ENCODE results near the gene MOB2. TPM values are rescaled to one million over a fixed set of nuclear protein-coding genes. Genes with fewer than 3 reads are reported as not detected.

The MOB2 gene
- total RNA-seq, 4 donors from 2014 or later = 34.7 to 50.4 (median 40.5) TPM

DNA sequence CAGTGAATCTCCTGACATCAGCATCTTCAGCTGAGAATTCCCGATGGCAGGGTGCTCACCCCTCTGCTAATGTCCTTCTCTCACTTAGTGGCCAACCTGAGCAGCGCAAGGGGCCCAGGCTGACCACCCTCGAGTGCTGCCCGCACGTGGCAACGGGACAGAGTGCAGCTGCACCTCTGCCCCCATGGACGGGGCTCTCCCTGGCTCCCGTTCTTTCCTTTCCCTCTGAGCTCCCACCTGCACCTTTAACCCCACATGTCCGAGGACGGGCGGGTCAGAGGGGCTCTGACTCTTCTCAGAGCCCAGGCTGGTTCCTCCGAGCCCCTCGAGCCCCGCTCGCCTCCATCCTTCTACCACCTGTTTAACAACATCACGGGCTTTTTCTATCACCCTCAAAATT, 19.8 kb downstream of the MOB2 start:
- TF ChIP-seq, protein P1, sequence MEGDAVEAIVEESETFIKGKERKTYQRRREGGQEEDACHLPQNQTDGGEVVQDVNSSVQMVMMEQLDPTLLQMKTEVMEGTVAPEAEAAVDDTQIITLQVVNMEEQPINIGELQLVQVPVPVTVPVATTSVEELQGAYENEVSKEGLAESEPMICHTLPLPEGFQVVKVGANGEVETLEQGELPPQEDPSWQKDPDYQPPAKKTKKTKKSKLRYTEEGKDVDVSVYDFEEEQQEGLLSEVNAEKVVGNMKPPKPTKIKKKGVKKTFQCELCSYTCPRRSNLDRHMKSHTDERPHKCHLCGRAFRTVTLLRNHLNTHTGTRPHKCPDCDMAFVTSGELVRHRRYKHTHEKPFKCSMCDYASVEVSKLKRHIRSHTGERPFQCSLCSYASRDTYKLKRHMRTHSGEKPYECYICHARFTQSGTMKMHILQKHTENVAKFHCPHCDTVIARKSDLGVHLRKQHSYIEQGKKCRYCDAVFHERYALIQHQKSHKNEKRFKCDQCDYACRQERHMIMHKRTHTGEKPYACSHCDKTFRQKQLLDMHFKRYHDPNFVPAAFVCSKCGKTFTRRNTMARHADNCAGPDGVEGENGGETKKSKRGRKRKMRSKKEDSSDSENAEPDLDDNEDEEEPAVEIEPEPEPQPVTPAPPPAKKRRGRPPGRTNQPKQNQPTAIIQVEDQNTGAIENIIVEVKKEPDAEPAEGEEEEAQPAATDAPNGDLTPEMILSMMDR (IDR thresholded peaks at IDR 0.05) = no peak
- no peak for TF ChIP-seq POLR2A (IDR thresholded peaks at IDR 0.05)
- Histone ChIP-seq H3K9me3 (no peaks in the 10 kb centered on the region), H3K27ac (no peak overlapping the region), H3K4me3 (no peak overlapping the region), H3K36me3 (peaks cover 0 to 36% (median 0%) of the 10 kb centered on the region in 3 donors), H3K4me1 (no peaks in the 10 kb centered on the region), H3K27me3 (no peaks in the 10 kb centered on the region)
- DNase-seq = no peak

GRCh38 chr11:1463056-1463455, 23.5 kb downstream of the MOB2 start:
- Histone ChIP-seq H3K27ac (no peak overlapping the region), H3K4me3 (no peak overlapping the region), H3K4me1 (peaks cover 0 to 21% (median 1%) of the 10 kb centered on the region in 4 donors), H3K27me3 (no peaks in the 10 kb centered on the region), H3K9me3 (no peaks in the 10 kb centered on the region), H3K36me3 (peaks cover 0 to 1% (median 0%) of the 10 kb centered on the region in 3 donors)
- TF ChIP-seq, protein P1 (IDR thresholded peaks at IDR 0.05) = no peak
- TF ChIP-seq POLR2A (IDR thresholded peaks at IDR 0.05) = no peak
- DNase-seq = no peak

DNA sequence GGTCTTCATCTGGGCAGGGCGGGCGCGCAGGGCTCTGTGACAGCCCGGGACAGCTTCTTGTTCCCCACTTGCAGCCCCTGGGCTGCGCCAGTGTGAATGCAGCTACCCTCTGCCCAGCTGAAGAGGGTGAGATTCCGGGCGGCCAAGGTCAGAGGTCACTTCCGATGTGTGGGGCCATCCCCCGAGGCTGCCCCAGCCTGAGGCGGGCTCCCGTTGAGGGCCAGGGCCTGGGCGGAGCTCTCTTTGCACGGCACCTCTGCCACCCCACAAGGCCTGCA, 23.9 kb downstream of the MOB2 start:
- Histone ChIP-seq H3K27ac (no peak overlapping the region), H3K4me3 (no peak overlapping the region), H3K36me3 (no peaks in the 10 kb centered on the region), H3K9me3 (no peaks in the 10 kb centered on the region), H3K27me3 (no peaks in the 10 kb centered on the region), H3K4me1 (peaks cover 0 to 21% (median 1%) of the 10 kb centered on the region in 4 donors)
- TF ChIP-seq, protein P1 (IDR thresholded peaks at IDR 0.05) = no peak
- no peak for TF ChIP-seq POLR2A (IDR thresholded peaks at IDR 0.05)
- no peak for DNase-seq

DNA sequence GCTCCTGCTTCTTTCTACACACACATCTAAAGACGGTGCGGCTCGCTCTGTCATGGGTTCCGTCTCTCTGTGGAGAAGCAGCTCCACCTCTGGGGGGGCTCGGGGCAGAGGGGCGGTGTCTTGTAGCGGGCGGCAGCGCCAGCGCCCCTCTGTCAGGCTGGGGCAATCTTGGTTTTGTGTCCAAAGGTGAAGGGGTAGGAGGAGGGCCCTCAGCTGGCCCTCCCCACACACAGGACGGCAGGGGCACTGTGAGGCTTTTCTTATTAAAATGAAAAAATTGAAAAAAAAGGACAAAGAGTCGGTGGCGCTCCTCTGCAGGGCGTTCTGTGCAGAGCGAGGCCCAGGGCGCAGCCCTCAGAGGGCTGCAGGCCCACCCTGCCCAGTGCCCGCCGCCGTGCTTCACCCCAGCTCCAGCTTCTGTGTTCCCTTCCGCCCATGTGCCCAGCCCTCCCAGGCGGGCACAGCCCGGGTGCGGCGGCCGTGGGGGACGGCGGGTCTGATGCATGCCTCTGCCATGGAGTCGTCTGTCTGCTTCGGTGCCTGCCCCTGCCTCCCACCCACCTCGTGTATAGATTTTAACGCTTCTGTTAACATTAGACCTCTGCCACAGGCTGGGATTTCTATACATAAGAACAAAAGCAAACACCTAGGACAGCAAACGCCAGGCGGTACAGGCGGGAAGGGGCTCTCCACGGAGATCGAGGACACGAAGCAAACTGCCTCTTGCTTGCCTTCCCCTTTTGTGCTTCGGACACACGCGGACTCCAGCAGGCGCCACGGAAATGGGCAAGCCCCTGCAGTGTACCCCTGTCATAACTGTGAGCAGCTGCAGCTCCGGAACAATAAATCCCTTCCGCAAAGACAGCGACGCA, 24.5 kb downstream of the MOB2 start:
- peaks cover 0 to 21% (median 1%) of the 10 kb centered on the region in 4 donors for H3K4me1 ChIP-seq
- H3K4me3 ChIP-seq = no peak overlapping the region
- no peaks in the 10 kb centered on the region for H3K36me3 ChIP-seq
- DNase-seq = no peak
- TF ChIP-seq, protein P1 (IDR thresholded peaks at IDR 0.05) = no peak
- no peak for TF ChIP-seq POLR2A (IDR thresholded peaks at IDR 0.05)
- H3K27ac ChIP-seq = peak overlapping the region in 2 of 4 donors; percentile 78 to 91
- no peaks in the 10 kb centered on the region for H3K27me3 ChIP-seq
- H3K9me3 ChIP-seq = no peaks in the 10 kb centered on the region

DNA sequence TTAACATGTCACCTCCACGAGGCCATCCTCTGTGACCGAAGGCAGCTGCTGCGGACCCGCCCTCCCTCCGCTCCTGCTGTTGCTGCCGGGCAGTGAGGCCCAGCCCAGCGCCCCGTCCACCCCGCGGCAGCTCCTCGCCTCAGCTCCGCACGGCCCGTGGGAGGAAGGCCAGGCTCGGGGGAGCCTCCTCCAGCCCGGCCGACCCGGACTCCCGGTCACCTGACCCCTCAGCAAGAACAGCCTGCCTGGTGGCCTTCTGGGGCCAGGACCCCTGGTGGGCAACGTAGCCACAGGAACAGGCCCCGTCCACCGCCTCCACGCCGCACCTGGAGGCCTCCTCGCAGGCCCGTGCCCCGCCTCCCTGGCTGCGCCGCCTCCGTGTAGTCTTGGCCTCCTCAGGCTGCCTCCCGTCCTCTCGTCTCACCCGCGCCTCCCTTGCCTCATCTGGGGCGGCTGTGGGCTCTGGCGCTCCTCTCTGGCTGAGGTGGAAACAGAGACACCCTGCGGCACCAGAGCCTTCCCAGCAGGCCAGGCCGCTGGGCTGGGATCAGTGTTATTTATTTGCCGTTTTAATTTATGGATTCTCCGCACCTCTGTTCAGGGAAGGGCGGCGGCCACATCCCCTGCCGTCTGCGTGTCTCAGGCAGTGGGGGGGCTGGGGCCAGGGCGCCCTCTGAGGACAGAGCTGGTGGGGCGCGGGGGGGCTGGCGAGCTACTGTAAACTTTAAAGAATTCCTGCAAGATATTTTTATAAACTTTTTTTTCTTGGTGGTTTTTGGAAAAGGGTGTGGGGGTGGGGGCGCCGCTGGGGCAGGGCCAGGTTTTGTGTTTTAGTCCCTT, 25.4 kb downstream of the MOB2 start:
- Histone ChIP-seq H3K4me3 (peak overlapping the region in 3 of 4 donors; percentile 12 to 48 (median 36)), H3K4me1 (peaks cover 0 to 26% (median 1%) of the 10 kb centered on the region in 4 donors), H3K27ac (peak overlapping the region; percentile 64 to 91 (median 80)), H3K36me3 (no peaks in the 10 kb centered on the region), H3K9me3 (no peaks in the 10 kb centered on the region), H3K27me3 (no peaks in the 10 kb centered on the region)
- DNase-seq = peak in 1 of 3 donors; percentile 59
- TF ChIP-seq, protein P1 (IDR thresholded peaks at IDR 0.05) = no peak
- no peak for TF ChIP-seq POLR2A (IDR thresholded peaks at IDR 0.05)

Measured in Peyer's patch (tissue), 4 donors.